NB4 (cell line): ENCODE results near the gene ENPP6.

ENCODE experiments used
- POLR2A ChIP-seq: IDR thresholded peaks from 2 replicates; pipeline ENCODE4 v1.6.1; 2011; ENCODE audit warnings: mild to moderate bottlenecking; ENCODE audit not compliant: insufficient read length; ENCODE audit errors: extremely low read depth
- TF ChIP-seq, protein P1 (sequence below): IDR thresholded peaks from one replicate; pipeline ENCODE4 v1.5.1; 2012; ENCODE audit warnings: low read depth, low read length
- TF ChIP-seq, protein P2 (sequence below): IDR thresholded peaks from 2 replicates; pipeline ENCODE4 v1.6.1; 2011; ENCODE audit warnings: low read depth, low read length

DNA sequence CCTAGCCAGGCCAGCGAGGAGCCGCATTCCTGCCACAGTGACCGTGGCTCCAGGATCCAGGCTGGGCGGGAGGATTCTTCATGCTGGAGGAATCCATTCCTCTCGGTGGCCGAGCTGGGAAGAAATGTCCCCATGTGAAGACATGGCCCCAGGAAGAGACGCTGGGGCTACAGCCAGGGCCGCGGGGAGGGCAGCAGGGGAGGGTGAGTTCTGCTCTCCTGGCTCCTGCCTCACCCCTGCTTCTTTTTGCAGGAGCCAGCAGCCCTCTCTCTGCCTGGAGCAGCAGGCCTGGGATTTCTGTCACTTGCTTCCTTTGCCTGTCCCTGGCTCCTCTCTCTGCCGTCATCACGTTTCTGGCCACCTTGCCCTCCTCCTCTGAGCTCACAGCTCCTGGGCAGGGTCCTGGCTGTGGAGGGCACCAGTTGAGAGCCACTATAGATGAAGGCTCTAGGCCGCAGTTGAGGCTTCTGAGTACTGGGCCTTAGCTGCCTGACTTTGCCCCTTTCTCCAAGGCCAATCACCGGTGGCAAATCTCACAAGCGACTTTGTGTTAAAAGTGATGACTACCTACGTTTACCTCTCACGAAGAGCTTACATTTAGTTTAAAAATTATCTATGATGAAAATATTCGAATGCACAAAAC lies 48.3 kb downstream of the ENPP6 start:
- no peak for TF ChIP-seq POLR2A
- TF ChIP-seq, protein P1, sequence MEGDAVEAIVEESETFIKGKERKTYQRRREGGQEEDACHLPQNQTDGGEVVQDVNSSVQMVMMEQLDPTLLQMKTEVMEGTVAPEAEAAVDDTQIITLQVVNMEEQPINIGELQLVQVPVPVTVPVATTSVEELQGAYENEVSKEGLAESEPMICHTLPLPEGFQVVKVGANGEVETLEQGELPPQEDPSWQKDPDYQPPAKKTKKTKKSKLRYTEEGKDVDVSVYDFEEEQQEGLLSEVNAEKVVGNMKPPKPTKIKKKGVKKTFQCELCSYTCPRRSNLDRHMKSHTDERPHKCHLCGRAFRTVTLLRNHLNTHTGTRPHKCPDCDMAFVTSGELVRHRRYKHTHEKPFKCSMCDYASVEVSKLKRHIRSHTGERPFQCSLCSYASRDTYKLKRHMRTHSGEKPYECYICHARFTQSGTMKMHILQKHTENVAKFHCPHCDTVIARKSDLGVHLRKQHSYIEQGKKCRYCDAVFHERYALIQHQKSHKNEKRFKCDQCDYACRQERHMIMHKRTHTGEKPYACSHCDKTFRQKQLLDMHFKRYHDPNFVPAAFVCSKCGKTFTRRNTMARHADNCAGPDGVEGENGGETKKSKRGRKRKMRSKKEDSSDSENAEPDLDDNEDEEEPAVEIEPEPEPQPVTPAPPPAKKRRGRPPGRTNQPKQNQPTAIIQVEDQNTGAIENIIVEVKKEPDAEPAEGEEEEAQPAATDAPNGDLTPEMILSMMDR, result no peak
- TF ChIP-seq, protein P2, sequence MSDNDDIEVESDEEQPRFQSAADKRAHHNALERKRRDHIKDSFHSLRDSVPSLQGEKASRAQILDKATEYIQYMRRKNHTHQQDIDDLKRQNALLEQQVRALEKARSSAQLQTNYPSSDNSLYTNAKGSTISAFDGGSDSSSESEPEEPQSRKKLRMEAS, result no peak
